Endothelial cell of umbilical vein (primary cell): ENCODE results near the gene RILPL2. TPM values are rescaled to one million over a fixed set of nuclear protein-coding genes. Genes with fewer than 3 reads are reported as not detected.
A peak's percentile ranks its signal among the peaks of the same experiment; 100 is the strongest.

Experiments
- BruUV-seq: library from RNA; stranded (reverse); fragments of 400-500 nt; replicated peaks from 2 replicates; lab custom pipeline; 2021; lab: Mats Ljungman, UMichigan
- CTCF ChIA-PET: fragments of 300-600, 350-600 bp; sonication (Branson Sonifier 250); formaldehyde crosslinking; loops from one replicate; lab custom pipeline; 2021; ENCODE audit warnings: antibody characterized with exemption, inconsistent platforms; lab: Charles Lee
- POLR2A ChIA-PET: fragments of 300-600, 350-600 bp; sonication (Branson Sonifier 250); formaldehyde crosslinking; loops from one replicate; lab custom pipeline; 2021; ENCODE audit warnings: antibody characterized with exemption, inconsistent platforms; lab: Charles Lee
- DNase-seq: peaks from one replicate; pipeline ENCODE4 v3.0.0-alpha.2; 2011; ENCODE audit warnings: low read depth, low spot score
- FAIRE-seq: peaks from 2 replicates; lab custom pipeline; 2011; peaks lifted over from hg19 to GRCh38; lab: Jason Lieb, UNC
- H2AFZ ChIP-seq: 2 replicates; pipeline ENCODE4 v1.6.0; 2012; ENCODE audit warnings: low read depth, low read length, control low read depth, inconsistent platforms
- H3K27ac ChIP-seq: 2 replicates; pipeline ENCODE4 v1.5.1; 2011; ENCODE audit warnings: low read depth, mild to moderate bottlenecking, control low read depth, low read length, moderate library complexity; ENCODE audit not compliant: insufficient read depth
- H3K27me3 ChIP-seq, 2 experiments: 2 replicates each; pipeline versions ENCODE4 v1.6.0 to v1.6.1; 2011; ENCODE audit warnings: low read length in 2 of 2, mixed read lengths in 1 of 2; ENCODE audit not compliant: control insufficient read depth in 2 of 2, insufficient read depth in 2 of 2
- H3K36me3 ChIP-seq, 2 experiments: 2 replicates in 1 of 2; 3 replicates in 1 of 2; pipeline ENCODE4 v1.5.1; 2011; ENCODE audit warnings: low read length in 2 of 2, mild to moderate bottlenecking in 1 of 2, moderate library complexity in 1 of 2; ENCODE audit not compliant: control insufficient read depth in 2 of 2, insufficient read depth in 2 of 2; ENCODE audit errors: extremely low read depth in 1 of 2
- H3K4me1 ChIP-seq: 3 replicates; pipeline ENCODE4 v1.5.1; 2011; ENCODE audit warnings: mild to moderate bottlenecking, low read length; ENCODE audit not compliant: control insufficient read depth, insufficient read depth; ENCODE audit errors: extremely low read depth
- H3K4me2 ChIP-seq: 2 replicates; pipeline ENCODE4 v1.6.1; 2011; ENCODE audit warnings: low read length, control low read depth, mixed read lengths; ENCODE audit not compliant: insufficient read depth
- H3K4me3 ChIP-seq, 3 experiments: fragments of 200-600 bp in 1 of 3; sonication (generic), shearing (Covaris generic) in 1 of 3; replicated peaks in 1 of 3; 2 replicates each; pipeline ENCODE4 v1.5.1; 2011 to 2016; ENCODE audit warnings: control low read depth in 3 of 3, low read length in 3 of 3, mild to moderate bottlenecking in 2 of 3, inconsistent platforms in 1 of 3, low read depth in 1 of 3, moderate library complexity in 1 of 3; ENCODE audit not compliant: insufficient read depth in 1 of 3
- H3K79me2 ChIP-seq: 2 replicates; pipeline ENCODE4 v1.6.0; 2012; ENCODE audit warnings: low read length, inconsistent platforms; ENCODE audit not compliant: control insufficient read depth, insufficient read depth
- H3K9ac ChIP-seq: replicated peaks from 2 replicates; pipeline ENCODE3; 2011; ENCODE audit warnings: low read length, control low read depth; ENCODE audit not compliant: insufficient read depth; ENCODE audit errors: extremely low read depth
- H3K9me1 ChIP-seq: replicated peaks from 3 replicates; pipeline ENCODE4 v1.6.0; 2011; ENCODE audit warnings: mild to moderate bottlenecking, low read length; ENCODE audit not compliant: control insufficient read depth, insufficient read depth; ENCODE audit errors: extremely low read depth
- H3K9me3 ChIP-seq: replicated peaks from 2 replicates; pipeline ENCODE4 v1.5.1; 2012; ENCODE audit warnings: low read length, inconsistent platforms; ENCODE audit not compliant: control insufficient read depth, insufficient read depth
- H4K20me1 ChIP-seq: replicated peaks from 2 replicates; pipeline ENCODE3; 2011; ENCODE audit warnings: mild to moderate bottlenecking, low read length; ENCODE audit not compliant: control insufficient read depth, insufficient read depth; ENCODE audit errors: extremely low read depth
- EZH2 ChIP-seq: IDR thresholded peaks from 2 replicates; pipeline ENCODE4 v1.6.1; 2012; ENCODE audit warnings: borderline replicate concordance, low read depth, mild to moderate bottlenecking, moderate library complexity, low read length, inconsistent platforms; ENCODE audit not compliant: severe bottlenecking
- FOS ChIP-seq: IDR thresholded peaks from 2 replicates; pipeline ENCODE4 v1.6.1; 2011; ENCODE audit warnings: mild to moderate bottlenecking, low read length, moderate library complexity, borderline replicate concordance; ENCODE audit not compliant: insufficient read depth
- GATA2 ChIP-seq: IDR thresholded peaks from 2 replicates; pipeline ENCODE4 v1.7.0; 2011; ENCODE audit warnings: low read depth, mild to moderate bottlenecking, moderate library complexity, mixed read lengths, low read length; ENCODE audit not compliant: insufficient read length, insufficient read depth
- MYC ChIP-seq: IDR thresholded peaks from one replicate; pipeline ENCODE4 v1.6.1; 2011; ENCODE audit warnings: mild to moderate bottlenecking, low read depth, low read length
- POLR2A ChIP-seq: IDR thresholded peaks from 2 replicates; pipeline ENCODE4 v1.6.1; 2012; ENCODE audit warnings: low read depth, mild to moderate bottlenecking, control low read depth, low read length
- POLR2AphosphoS5 ChIP-seq: IDR thresholded peaks from 2 replicates; pipeline ENCODE4 v1.6.1; 2012; ENCODE audit warnings: low read depth, mild to moderate bottlenecking, control low read depth, low read length, moderate library complexity; ENCODE audit not compliant: insufficient read depth
- dilution Hi-C: fragments of 300-500 bp; cut with MboI; formaldehyde crosslinking; loops from one replicate; pipeline ENCODE4 v1.15.0; 2019; ENCODE audit warnings: low sequenced_read_pairs; ENCODE audit not compliant: extremely low pct_ligation_motif_present
- intact Hi-C: fragments of 100-400 bp; cut with micrococcal nuclease; formaldehyde crosslinking; loops from one replicate; pipeline ENCODE4 v1.10.0; 2022
- polyA plus RNA-seq, 4 experiments: library from polyadenylated mRNA; depleted of rRNA in 3 of 4; stranded (reverse) in 3 of 4; unstranded in 1 of 4; fragments of >200 nt; gene quantifications; 2 replicates each; pipeline versions ENCODE4 v1.2.1 to v1.2.3, GENCODE V29; 2011 to 2012; ENCODE audit warnings: missing spikeins in 1 of 4
- total RNA-seq: library from RNA; stranded (reverse); gene quantifications from 2 replicates; pipeline ENCODE4 v1.2.3, GENCODE V29; 2021
- TF ChIP-seq, protein P1 (sequence below): IDR thresholded peaks from 2 replicates; pipeline ENCODE4 v1.6.1; 2011; ENCODE audit not compliant: insufficient read depth, insufficient read length
- TF ChIP-seq, protein P2 (sequence below), 2 donors: IDR thresholded peaks; 1 replicate in 1 of 2; 2 replicates in 1 of 2; pipeline ENCODE4 v1.5.1; 2011; ENCODE audit warnings: low read length in 2 of 2, mild to moderate bottlenecking in 2 of 2, moderate library complexity in 2 of 2, control low read depth in 1 of 2, inconsistent platforms in 1 of 2, low read depth in 1 of 2; ENCODE audit not compliant: insufficient read depth in 1 of 2; ENCODE audit errors: extremely low read depth in 1 of 2

RILPL2 gene
- total and polyA plus RNA-seq, 2 donors (not counting 3 experiments of a cell fraction or from before 2014, with no cell fraction given) = 3.3 to 4.6 TPM

DNA sequence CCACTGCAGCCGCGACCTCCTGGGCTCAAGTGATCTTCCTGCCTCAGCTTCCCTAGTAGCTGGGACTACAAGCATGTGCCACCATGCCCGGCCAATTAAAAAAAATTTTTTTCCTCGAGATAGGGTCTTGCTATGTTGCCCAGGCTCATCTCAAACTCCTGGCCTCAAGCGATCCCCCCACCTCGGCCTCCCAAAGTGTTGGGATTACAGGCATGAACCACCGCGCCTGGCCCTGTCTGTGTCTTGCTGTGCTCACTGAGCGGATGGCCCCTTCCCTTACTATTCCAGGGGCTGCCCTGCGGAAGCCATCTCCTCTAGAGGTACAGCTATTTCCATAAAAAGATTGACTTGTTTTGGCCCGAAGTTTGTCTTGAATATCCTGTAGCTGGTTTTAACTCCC is 41.6 kb upstream of the RILPL2 start:
- Histone ChIP-seq H3K27ac (peak overlapping the region; percentile 83), H3K4me3 (no peak overlapping the region), H4K20me1 (no peaks in the 10 kb centered on the region), H3K27me3 (no peaks in the 10 kb centered on the region), H3K9me3 (no peaks in the 10 kb centered on the region), H3K4me1 (peaks cover 16% of the 10 kb centered on the region), H3K9ac (no peak overlapping the region), H3K79me2 (no peaks in the 10 kb centered on the region), H3K9me1 (no peaks in the 10 kb centered on the region), H2AFZ (no peak overlapping the region), H3K36me3 (peaks cover 0 to 6% of the 10 kb centered on the region in 2 experiments), H3K4me2 (no peak overlapping the region)
- FAIRE-seq = no peak
- dilution Hi-C loops = no loop called here
- POLR2A ChIA-PET = no interaction called here
- no peak for TF ChIP-seq POLR2A
- no peak for TF ChIP-seq MYC
- no peak for TF ChIP-seq EZH2
- TF ChIP-seq, protein P1, sequence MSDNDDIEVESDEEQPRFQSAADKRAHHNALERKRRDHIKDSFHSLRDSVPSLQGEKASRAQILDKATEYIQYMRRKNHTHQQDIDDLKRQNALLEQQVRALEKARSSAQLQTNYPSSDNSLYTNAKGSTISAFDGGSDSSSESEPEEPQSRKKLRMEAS = no peak
- TF ChIP-seq POLR2AphosphoS5 = no peak
- no peak for TF ChIP-seq GATA2
- TF ChIP-seq, protein P2, sequence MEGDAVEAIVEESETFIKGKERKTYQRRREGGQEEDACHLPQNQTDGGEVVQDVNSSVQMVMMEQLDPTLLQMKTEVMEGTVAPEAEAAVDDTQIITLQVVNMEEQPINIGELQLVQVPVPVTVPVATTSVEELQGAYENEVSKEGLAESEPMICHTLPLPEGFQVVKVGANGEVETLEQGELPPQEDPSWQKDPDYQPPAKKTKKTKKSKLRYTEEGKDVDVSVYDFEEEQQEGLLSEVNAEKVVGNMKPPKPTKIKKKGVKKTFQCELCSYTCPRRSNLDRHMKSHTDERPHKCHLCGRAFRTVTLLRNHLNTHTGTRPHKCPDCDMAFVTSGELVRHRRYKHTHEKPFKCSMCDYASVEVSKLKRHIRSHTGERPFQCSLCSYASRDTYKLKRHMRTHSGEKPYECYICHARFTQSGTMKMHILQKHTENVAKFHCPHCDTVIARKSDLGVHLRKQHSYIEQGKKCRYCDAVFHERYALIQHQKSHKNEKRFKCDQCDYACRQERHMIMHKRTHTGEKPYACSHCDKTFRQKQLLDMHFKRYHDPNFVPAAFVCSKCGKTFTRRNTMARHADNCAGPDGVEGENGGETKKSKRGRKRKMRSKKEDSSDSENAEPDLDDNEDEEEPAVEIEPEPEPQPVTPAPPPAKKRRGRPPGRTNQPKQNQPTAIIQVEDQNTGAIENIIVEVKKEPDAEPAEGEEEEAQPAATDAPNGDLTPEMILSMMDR (IDR thresholded peaks at IDR 0.05; ENCODE audit: extremely low read depth in 1 of 2, insufficient read depth in 1 of 2, low read depth in 1 of 2, low read length in 2 of 2) = no peak
- no peak for TF ChIP-seq FOS
- CTCF ChIA-PET = interaction anchor here (1.0 to 1.9 kb wide), 2 partner anchors 18 to 104 kb away, joined by 3 to 8 read pairs; no protein-coding TSS in a partner anchor
- no peak for DNase-seq
- BruUV-seq = no TSS peak
- intact Hi-C loops = loop anchor here (1.0 to 5.0 kb wide), 4 partner anchors 20 to 106 kb away; partner anchors contain the start of genes RILPL1, RILPL2, SNRNP35 and TMED2
